Measurements from ENCODE around the gene MANEA.

Gene MANEA

GRCh38 chr6:95589067-95589466 lies 11.7 kb downstream of the MANEA start:
- no peak for FAIRE-seq

- no peak for FAIRE-seq
These were observed 12.7 kb downstream of the MANEA start for GRCh38 chr6:95589826-95590570.

GRCh38 chr6:95593025-95593424 lies 15.7 kb downstream of the MANEA start:
- FAIRE-seq: no peak

GRCh38 chr6:95596021-95596420 lies 18.7 kb downstream of the MANEA start:
- FAIRE-seq: no peak

DNA sequence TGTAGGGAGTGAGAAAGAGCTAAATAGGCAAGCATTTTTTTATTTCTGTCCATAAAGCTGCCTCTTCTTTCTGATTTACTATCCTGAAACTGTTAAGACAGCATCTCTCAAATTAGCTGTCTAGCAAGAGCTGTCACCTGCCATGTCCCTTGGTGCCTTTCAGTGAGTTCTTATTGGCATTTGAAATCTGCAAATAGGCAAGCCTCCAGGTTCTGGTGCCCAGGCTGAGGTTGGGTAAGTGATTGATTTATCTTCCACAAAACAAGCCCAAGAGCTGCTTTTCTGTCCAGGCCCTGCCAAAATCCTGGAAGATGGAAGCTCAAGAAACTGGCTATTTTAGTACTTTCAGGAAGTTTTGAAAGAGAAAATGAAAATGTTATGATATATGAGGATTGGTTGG lies 22.4 kb downstream of the MANEA start:
- FAIRE-seq: no peak

GRCh38 chr6:95601133-95601532 lies 23.8 kb downstream of the MANEA start:
- no peak for FAIRE-seq

- no peak for FAIRE-seq
These were observed 36.8 kb downstream of the MANEA start for GRCh38 chr6:95614094-95614493.

DNA sequence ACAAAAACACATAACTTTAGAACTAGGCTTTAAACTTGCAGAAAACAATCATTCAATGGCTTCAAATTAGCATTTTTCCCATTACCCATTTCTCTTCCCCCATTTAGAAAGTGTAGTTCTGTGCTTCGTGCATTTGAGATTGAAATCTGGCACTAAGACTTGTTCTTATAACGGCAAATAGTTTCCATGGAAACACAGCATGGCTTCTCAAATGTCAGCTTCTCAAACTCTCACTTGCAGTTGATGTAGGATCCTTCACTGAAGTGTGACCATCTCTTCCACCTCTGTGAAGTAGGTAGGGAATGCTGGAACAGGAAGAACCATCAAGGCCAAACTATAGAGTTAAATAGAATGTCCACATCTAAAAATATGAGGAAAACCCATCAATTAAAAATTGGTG lies 52.2 kb downstream of the MANEA start:
- FAIRE-seq: no peak

DNA sequence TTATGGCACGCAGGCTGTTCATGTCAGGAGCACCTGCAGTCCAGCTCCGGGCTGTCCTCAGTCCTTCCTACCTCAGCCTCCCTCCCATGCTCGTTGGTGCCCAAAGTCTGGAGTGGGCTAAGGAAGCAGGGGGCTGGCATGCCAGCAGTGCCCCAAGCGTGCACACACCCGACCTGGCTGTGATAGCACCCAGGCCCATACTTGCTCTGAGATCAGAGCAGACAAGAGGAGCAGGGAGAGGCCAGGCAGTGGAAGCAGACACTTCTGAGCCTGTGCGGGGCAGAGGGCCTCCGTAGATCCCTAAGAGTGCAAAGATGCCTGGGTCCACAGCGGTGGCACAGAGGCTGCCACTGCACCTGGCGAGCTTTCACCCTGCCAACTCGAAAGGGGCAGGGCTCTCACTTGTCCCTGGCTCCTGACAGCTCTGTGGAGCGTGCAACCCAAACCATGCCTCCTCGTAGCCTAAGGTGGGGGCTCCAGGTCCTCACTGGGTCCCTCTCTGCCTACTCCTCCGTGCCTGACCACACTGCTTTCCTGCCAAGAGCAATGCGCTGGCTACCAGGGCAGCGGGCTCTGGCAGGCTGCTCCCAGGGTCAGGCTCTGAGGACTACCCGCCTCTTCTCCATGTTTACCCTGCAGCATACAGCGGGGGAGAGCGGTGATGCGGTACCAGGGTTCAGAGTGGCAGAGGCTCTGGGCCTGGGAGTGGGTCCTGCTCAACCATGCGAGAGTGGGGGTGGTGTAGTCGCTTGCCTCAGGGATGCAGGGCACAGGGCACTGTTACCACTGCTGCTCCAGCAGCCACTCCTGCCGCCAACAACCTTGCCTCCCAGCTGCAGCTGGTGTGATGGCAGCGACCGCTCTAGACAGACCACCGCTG lies 59.5 kb downstream of the MANEA start:
- FAIRE-seq: no peak

DNA sequence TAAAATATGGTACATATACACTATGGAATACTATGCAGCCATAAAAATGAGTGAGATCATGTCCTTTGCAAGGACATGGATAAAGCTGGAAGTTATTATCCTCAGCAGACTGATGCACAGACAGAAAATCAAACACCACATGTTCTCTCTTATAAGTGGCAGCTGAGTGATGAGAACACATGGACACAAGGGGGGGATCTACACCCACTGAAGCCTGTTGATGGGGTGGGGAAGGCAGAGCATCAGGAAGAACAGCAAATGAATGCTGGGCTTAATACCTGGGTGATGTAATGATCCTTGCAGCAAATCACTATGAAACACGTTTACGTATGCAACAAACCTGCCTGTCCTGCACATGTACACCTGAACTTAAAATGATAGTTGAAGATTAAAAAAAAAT lies 71.3 kb downstream of the MANEA start:
- no peak for FAIRE-seq

- no peak for FAIRE-seq
These were observed 72.1 kb downstream of the MANEA start for GRCh38 chr6:95649451-95649850.

- FAIRE-seq: no peak
These were observed 76.8 kb downstream of the MANEA start for GRCh38 chr6:95654176-95654575.

DNA sequence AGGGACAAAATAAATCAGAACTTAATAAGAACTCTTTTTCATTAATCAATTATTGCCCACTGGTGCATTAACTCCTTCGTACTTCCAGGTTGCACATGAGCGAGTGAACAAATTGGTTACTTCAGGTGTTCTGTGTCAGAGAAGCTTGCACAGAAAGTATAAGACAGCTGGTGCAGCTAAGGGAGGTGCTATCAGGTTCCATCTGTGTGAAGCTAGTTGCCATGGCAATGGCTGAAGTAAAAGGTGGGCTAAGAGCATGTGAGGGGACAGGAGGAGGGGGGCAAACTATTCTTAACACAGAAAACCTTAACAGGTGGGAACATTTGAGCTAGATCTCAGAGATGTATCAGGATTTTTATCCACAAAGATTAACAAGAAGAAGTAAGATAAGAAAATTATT lies 81.6 kb downstream of the MANEA start:
- FAIRE-seq: no peak
